ENCODE data around the gene PRDM12. TPM values are rescaled to one million over a fixed set of nuclear protein-coding genes. Genes with fewer than 3 reads are reported as not detected.
A peak's percentile ranks its signal among the peaks of the same experiment; 100 is the strongest.

Gene PRDM12
- total RNA-seq, 1 donor from 2014 or later: not detected

DNA sequence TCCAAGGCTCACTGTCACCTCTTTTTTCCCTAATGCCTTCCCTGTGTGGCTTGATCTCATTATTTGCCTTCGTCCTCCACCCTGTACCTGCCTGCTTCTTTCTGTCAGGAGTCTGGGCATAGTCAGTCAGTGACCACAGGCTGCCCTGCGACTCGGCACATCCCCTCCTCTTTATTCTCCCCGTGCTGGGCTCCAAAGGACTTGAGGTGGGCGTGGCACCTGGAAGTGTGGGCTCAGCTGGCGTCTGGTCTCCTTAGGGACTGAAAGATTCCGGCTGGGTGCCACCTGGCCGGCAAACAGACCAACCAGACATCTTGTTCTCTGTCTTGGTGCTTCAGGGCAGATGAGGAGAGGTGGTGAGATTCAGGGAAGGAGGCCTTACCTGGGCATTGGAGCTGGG, 29.6 kb upstream of the PRDM12 start:
- no peaks in the 10 kb centered on the region for H3K9me3 ChIP-seq
- no peaks in the 10 kb centered on the region for H3K27me3 ChIP-seq
- no peaks in the 10 kb centered on the region for H3K4me1 ChIP-seq
- H3K27ac ChIP-seq: no peak overlapping the region
- no peak overlapping the region for H3K4me3 ChIP-seq
- TF ChIP-seq, protein P1, sequence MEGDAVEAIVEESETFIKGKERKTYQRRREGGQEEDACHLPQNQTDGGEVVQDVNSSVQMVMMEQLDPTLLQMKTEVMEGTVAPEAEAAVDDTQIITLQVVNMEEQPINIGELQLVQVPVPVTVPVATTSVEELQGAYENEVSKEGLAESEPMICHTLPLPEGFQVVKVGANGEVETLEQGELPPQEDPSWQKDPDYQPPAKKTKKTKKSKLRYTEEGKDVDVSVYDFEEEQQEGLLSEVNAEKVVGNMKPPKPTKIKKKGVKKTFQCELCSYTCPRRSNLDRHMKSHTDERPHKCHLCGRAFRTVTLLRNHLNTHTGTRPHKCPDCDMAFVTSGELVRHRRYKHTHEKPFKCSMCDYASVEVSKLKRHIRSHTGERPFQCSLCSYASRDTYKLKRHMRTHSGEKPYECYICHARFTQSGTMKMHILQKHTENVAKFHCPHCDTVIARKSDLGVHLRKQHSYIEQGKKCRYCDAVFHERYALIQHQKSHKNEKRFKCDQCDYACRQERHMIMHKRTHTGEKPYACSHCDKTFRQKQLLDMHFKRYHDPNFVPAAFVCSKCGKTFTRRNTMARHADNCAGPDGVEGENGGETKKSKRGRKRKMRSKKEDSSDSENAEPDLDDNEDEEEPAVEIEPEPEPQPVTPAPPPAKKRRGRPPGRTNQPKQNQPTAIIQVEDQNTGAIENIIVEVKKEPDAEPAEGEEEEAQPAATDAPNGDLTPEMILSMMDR (IDR thresholded peaks at IDR 0.05): no peak
- ATAC-seq: no peak
- peaks cover 85% of the 10 kb centered on the region for H3K36me3 ChIP-seq
- DNase-seq: peak; percentile 28
- intact Hi-C loops (cut with DNase I): no loop called here

DNA sequence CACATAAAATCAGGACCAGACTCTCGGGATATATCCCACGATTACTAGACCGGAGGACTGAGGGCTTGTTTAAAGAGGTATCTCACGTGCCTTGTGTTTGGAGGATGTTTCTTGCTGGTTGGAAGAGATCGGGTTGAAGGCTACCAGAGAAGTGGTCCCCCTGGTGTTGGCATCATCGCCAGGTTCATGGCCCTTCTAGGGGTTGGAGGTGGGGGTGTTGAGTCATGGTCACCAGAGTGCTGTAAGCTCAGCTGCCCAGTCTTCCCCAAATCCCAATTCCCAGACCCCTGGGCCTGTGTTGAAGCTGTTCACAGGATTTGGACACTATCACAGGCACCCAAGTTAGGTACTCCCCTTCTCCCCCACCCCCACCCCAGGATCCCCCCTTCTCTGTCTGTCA, 29.1 kb upstream of the PRDM12 start:
- peaks cover 80% of the 10 kb centered on the region for H3K36me3 ChIP-seq
- no peak overlapping the region for H3K4me3 ChIP-seq
- H3K27ac ChIP-seq: no peak overlapping the region
- no peaks in the 10 kb centered on the region for H3K9me3 ChIP-seq
- no peaks in the 10 kb centered on the region for H3K4me1 ChIP-seq
- intact Hi-C loops (cut with DNase I): no loop called here
- TF ChIP-seq, protein P1 (IDR thresholded peaks at IDR 0.05): no peak
- ATAC-seq (no peak), DNase-seq (peak; percentile 30)
- H3K27me3 ChIP-seq: no peaks in the 10 kb centered on the region

DNA sequence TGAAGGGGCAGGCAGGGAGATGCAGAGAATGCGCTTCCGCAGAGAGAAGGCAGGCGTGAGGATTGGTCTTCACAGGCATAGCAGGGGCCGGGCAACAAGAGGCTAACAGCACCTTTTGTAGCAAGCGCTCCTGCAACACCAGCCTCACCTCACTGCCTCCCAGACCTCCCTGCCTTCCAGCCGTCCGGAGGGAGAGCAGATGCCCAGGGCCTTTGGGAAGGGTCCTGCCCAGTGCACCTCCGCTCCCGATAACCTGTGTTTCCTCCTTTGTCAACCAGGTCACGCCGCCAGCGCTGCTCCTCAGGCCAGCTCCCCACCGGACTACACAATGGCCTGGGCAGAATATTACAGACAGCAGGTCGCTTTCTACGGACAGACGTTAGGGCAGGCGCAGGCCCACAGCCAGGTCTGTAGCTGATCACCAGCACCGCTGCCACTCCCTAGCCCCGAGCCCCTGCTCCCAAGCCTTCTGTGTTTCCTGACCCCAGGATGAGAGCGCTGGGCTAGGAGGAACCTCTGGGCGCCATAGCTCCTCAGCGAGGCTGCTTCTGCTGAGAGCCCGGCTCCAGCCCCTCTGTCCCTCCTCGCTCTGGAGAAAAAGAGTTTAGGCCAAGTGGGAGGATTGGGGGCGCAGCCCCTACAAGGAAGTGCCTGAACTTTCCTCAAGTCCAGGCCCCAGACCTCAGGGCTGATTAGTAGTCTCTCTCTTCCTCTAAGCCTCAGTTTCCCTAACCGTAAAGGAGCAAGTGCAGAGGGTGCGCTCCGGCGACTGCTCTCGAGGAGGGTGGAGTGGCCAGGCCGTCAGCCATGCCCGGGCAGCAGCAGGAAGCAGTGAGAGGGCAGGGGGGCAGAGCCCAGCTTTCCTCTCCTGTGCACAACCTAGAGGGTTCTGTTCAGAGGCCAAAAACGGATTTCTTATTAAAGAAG, 28.4 kb upstream of the PRDM12 start:
- intact Hi-C loops (cut with DNase I): no loop called here
- Histone ChIP-seq H3K4me3 (no peak overlapping the region), H3K9me3 (no peaks in the 10 kb centered on the region), H3K27ac (no peak overlapping the region), H3K27me3 (no peaks in the 10 kb centered on the region), H3K4me1 (no peaks in the 10 kb centered on the region), H3K36me3 (peaks cover 74% of the 10 kb centered on the region)
- ATAC-seq: no peak
- TF ChIP-seq, protein P1 (IDR thresholded peaks at IDR 0.05): no peak
- DNase-seq: peak; percentile 52

DNA sequence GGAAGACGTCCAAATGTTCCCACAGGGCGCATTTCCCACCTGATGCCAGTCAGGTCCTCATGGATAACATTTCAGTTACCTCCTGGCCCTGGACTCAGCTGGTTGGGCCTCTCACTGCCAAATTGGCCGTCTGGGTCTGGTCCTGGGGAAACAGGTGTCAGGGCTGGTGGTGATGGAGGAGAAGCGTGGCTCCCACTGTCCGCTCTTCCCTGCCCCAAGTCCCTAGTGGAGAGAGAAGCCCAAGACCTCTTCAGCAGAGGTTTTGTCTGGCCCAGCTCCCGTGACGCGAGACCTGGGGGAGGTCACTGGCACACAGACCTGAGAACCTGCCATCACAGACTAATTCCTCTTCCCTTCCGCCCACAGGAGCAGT, 27.8 kb upstream of the PRDM12 start:
- DNase-seq (peak; percentile 53), ATAC-seq (no peak)
- Histone ChIP-seq H3K27ac (no peak overlapping the region), H3K36me3 (peaks cover 67% of the 10 kb centered on the region), H3K9me3 (no peaks in the 10 kb centered on the region), H3K27me3 (no peaks in the 10 kb centered on the region), H3K4me1 (no peaks in the 10 kb centered on the region), H3K4me3 (no peak overlapping the region)
- intact Hi-C loops (cut with DNase I): no loop called here
- TF ChIP-seq, protein P1 (IDR thresholded peaks at IDR 0.05): no peak

DNA sequence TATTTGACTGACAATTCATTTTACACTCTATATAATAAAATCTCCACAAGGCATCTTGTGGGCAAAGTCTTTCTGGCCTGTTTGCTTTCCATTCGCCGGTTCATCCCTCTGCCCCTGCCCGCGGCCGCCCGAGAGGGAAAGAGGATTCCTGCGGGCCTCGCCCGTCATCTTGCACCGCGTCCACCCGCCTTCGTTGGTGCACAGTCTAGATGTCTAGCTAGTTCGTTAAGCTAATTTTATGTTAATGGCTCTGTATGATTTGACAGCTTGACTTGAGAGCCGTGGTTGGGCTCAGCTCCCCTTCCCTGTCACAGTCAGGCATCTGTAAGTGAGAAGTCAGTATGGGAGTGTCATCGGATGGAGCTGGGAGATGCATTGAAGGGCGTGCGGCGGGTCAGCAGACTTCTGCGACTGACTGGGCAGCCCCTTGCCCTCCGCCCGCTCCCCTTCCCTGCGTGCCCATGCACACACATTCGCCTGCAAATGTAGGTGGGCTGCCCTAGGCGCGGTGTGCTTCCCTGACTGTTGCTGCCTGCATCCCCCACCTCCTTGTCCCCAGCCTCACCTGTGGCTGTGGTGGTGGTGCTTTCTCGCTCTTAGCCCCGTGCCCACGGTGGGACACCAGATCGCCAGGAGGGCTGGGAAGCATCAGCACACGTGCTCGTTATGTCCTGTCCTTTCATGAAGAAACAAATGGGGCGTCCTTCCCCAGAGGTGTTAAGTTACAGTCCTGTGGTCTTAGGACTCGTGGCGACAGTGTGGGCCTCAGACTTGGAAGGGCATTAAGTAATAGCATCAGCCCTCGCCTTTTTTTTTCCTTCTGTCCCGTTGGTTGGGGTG, 25.9 kb upstream of the PRDM12 start:
- TF ChIP-seq, protein P1 (IDR thresholded peaks at IDR 0.05): no peak
- Histone ChIP-seq H3K4me3 (no peak overlapping the region), H3K9me3 (no peaks in the 10 kb centered on the region), H3K36me3 (peaks cover 48% of the 10 kb centered on the region), H3K27ac (no peak overlapping the region), H3K4me1 (no peaks in the 10 kb centered on the region), H3K27me3 (no peaks in the 10 kb centered on the region)
- ATAC-seq: no peak
- peak; percentile 51 for DNase-seq
- intact Hi-C loops (cut with DNase I): no loop called here

Data from upper lobe of right lung (tissue), 1 donor.